ENCODE results near the gene TMEFF1.

DNA sequence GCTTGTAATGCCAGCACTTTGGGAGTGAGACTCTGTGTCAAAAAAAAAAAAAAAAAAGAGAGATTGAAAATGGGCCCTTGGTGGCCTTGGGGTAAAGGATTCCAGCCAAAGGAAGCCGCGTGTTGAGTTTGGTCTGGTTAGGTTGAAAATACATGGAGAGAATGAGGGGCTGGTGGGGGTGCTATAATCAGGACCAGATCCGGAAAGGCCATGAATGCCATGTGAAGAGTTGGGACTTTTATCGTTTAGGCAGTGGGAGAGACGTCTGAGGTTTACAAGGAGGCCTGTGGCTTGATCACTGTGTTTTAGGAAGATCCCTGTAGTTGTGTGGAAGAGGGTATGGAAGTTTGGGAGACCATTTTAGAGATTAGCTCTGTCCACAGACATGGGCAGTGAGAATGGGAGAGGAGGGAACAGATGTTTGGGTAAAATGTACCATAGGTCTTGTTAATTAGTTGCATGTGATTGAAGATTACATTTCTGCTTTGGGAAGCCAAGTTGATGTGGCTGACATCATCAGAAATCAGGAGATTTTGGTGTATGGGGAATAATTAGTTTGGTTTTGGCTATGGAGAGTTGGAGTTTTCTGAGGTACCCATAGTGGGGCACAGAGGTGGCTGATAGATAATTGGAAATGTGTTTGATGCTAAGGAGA, 42.5 kb upstream of the TMEFF1 start:
- TF ChIP-seq POLR2A (IDR thresholded peaks at IDR 0.05; ENCODE audit: low read depth): no peak
- TF ChIP-seq POLR2AphosphoS5 (IDR thresholded peaks at IDR 0.05): no peak
- TF ChIP-seq, protein P1, sequence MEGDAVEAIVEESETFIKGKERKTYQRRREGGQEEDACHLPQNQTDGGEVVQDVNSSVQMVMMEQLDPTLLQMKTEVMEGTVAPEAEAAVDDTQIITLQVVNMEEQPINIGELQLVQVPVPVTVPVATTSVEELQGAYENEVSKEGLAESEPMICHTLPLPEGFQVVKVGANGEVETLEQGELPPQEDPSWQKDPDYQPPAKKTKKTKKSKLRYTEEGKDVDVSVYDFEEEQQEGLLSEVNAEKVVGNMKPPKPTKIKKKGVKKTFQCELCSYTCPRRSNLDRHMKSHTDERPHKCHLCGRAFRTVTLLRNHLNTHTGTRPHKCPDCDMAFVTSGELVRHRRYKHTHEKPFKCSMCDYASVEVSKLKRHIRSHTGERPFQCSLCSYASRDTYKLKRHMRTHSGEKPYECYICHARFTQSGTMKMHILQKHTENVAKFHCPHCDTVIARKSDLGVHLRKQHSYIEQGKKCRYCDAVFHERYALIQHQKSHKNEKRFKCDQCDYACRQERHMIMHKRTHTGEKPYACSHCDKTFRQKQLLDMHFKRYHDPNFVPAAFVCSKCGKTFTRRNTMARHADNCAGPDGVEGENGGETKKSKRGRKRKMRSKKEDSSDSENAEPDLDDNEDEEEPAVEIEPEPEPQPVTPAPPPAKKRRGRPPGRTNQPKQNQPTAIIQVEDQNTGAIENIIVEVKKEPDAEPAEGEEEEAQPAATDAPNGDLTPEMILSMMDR (IDR thresholded peaks at IDR 0.05): no peak
- TF ChIP-seq EP300 (IDR thresholded peaks at IDR 0.05): no peak
